Measurements from ENCODE around the gene OR52R1. TPM values are rescaled to one million over a fixed set of nuclear protein-coding genes. Genes with fewer than 3 reads are reported as not detected.

Gene OR52R1
- total and polyA plus RNA-seq, 10 of the 15 experiments (the other 5 are each of a cell fraction or from before 2014, with no cell fraction given) = not detected

GRCh38 chr11:4768094-4768493, 36.1 kb downstream of the OR52R1 start:
- Histone ChIP-seq H3K79me2 (ENCODE audit: control insufficient read depth, insufficient read depth, low read length) (no peaks in the 10 kb centered on the region), H2AFZ (ENCODE audit: control insufficient read depth, low read depth, low read length) (no peak overlapping the region), H3K27ac (ENCODE audit: control insufficient read depth, insufficient read depth) (no peak overlapping the region), H3K4me2 (ENCODE audit: control insufficient read depth, insufficient read depth) (no peak overlapping the region), H3K4me1 (ENCODE audit: control insufficient read depth, insufficient read depth, low read length) (no peaks in the 10 kb centered on the region), H3K36me3 (ENCODE audit: control insufficient read depth in 2 of 2, insufficient read depth in 2 of 2, low read length in 1 of 2) (no peaks in the 10 kb centered on the region), H3K9ac (ENCODE audit: control insufficient read depth, insufficient read depth, low read length) (no peak overlapping the region), H3K4me3 (no peak overlapping the region), H4K20me1 (ENCODE audit: control insufficient read depth, insufficient read depth) (no peaks in the 10 kb centered on the region), H3K27me3 (replicated peaks in 1 of 2; ENCODE audit: control insufficient read depth in 2 of 2, insufficient read depth in 2 of 2, low read length in 1 of 2) (no peaks in the 10 kb centered on the region), H3K9me3 (replicated peaks; ENCODE audit: control insufficient read depth, insufficient read depth, low read length) (no peaks in the 10 kb centered on the region)
- no peak for FAIRE-seq
- SMC1A ChIA-PET (ENCODE audit: uncharacterized antibody, unreplicated experiment) = interaction anchor here (1.1 to 1.5 kb wide), 2 partner anchors 10 to 228 kb away, joined by 3 read pairs; no protein-coding TSS in a partner anchor
- POLR2A ChIA-PET = no interaction called here
- ATAC-seq = no peak
- intact Hi-C loops (cut with micrococcal nuclease; ENCODE audit: unreplicated experiment) = no loop called here
- no peak for DNase-seq (ENCODE audit: low read depth, low spot score)
- TF ChIP-seq CHD2 (IDR thresholded peaks at IDR 0.05; ENCODE audit: borderline replicate concordance, low read depth, low read length) (no peak), CBX5 (IDR thresholded peaks at IDR 0.05; ENCODE audit: low read depth) (no peak), NFYA (IDR thresholded peaks at IDR 0.05; ENCODE audit: borderline replicate concordance, low read depth, low read length) (no peak), E4F1 (IDR thresholded peaks at IDR 0.05; ENCODE audit: borderline replicate concordance, partially characterized antibody) (no peak), SMARCA5 (IDR thresholded peaks at IDR 0.05) (no peak), STAT1 (conservative IDR thresholded peaks at IDR 0.05) (no peak), ATF7 (IDR thresholded peaks at IDR 0.05; ENCODE audit: low read depth) (no peak), POLR2A (IDR thresholded peaks at IDR 0.05; ENCODE audit: low read depth, low read length) (no peak), EZH2 (IDR thresholded peaks at IDR 0.05; ENCODE audit: borderline replicate concordance, control insufficient read depth, low read depth, low read length) (no peak)
- no TSS peak for BruUV-seq (replicated peaks)
- RAD21 ChIA-PET (ENCODE audit: unreplicated experiment) = no interaction called here
- in situ Hi-C loops (cut with MboI) = no loop called here
- CTCF ChIA-PET = no interaction called here
